ENCODE results near the gene COQ8A. TPM values are rescaled to one million over a fixed set of nuclear protein-coding genes. Genes with fewer than 3 reads are reported as not detected.

The COQ8A gene
- total and polyA plus RNA-seq, 2 experiments from 2014 or later = 22.9 to 26.4 TPM

DNA sequence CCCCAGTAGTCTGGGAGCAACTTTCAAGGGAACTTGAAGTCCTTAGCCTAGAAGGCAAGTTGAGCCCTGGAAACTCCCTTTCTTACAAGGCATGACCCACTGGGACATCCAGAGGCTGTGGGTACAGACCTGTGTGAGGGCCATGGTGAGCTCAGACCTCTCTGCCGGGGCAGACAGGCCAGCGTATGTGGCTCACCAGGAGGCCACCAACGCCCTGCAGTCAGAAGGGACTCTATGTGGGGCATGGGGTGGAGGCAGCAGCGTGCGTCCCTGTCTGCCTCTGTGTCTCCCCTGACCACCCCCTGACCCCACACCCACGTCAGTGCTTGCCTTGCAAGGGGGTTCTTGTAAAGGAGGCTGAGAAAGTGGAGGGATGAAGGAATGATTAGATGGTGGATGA is 10.8 kb downstream of the COQ8A start:
- Histone ChIP-seq H3K4me2 (no peak overlapping the region), H3K79me2 (peaks cover 75% of the 10 kb centered on the region), H2AFZ (no peak overlapping the region), H3K27ac (no peak overlapping the region), H3K27me3 (no peaks in the 10 kb centered on the region), H3K4me1 (ENCODE audit: insufficient read depth) (peaks cover 4% of the 10 kb centered on the region), H3K9me3 (ENCODE audit: low read depth) (no peaks in the 10 kb centered on the region), H3K9me2 (replicated peaks; ENCODE audit: insufficient read depth) (no peaks in the 10 kb centered on the region), H3K36me3 (replicated peaks; ENCODE audit: insufficient read depth, low read depth) (no peaks in the 10 kb centered on the region), H3K4me3 (no peak overlapping the region), H4K20me1 (ENCODE audit: insufficient read depth, poor library complexity, severe bottlenecking) (no peaks in the 10 kb centered on the region)
- WGBS (ENCODE audit: low lambda C conversion rate, missing lambda C conversion rate) = 70% methylated on average over 5 of the region's 6 CpGs
- DNase-seq (ENCODE audit: low spot score) = no peak
- TF ChIP-seq EZH2phosphoT487 (IDR thresholded peaks at IDR 0.05; ENCODE audit: low read depth, severe bottlenecking, unreplicated experiment) (no peak), EZH2 (IDR thresholded peaks at IDR 0.05; ENCODE audit: borderline replicate concordance) (no peak)
- TF ChIP-seq, protein P1, sequence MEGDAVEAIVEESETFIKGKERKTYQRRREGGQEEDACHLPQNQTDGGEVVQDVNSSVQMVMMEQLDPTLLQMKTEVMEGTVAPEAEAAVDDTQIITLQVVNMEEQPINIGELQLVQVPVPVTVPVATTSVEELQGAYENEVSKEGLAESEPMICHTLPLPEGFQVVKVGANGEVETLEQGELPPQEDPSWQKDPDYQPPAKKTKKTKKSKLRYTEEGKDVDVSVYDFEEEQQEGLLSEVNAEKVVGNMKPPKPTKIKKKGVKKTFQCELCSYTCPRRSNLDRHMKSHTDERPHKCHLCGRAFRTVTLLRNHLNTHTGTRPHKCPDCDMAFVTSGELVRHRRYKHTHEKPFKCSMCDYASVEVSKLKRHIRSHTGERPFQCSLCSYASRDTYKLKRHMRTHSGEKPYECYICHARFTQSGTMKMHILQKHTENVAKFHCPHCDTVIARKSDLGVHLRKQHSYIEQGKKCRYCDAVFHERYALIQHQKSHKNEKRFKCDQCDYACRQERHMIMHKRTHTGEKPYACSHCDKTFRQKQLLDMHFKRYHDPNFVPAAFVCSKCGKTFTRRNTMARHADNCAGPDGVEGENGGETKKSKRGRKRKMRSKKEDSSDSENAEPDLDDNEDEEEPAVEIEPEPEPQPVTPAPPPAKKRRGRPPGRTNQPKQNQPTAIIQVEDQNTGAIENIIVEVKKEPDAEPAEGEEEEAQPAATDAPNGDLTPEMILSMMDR (IDR thresholded peaks at IDR 0.05; ENCODE audit: poor library complexity) = no peak

GRCh38 chr1:226951286-226952117 is 11.4 kb downstream of the COQ8A start:
- Histone ChIP-seq H3K4me2 (no peak overlapping the region), H3K9me3 (ENCODE audit: low read depth) (no peaks in the 10 kb centered on the region), H3K4me3 (no peak overlapping the region), H4K20me1 (ENCODE audit: insufficient read depth, poor library complexity, severe bottlenecking) (no peaks in the 10 kb centered on the region), H3K9me2 (replicated peaks; ENCODE audit: insufficient read depth) (no peaks in the 10 kb centered on the region), H2AFZ (no peak overlapping the region), H3K4me1 (ENCODE audit: insufficient read depth) (no peaks in the 10 kb centered on the region), H3K27ac (no peak overlapping the region), H3K79me2 (peaks cover 71% of the 10 kb centered on the region), H3K36me3 (replicated peaks; ENCODE audit: insufficient read depth, low read depth) (no peaks in the 10 kb centered on the region), H3K27me3 (no peaks in the 10 kb centered on the region)
- WGBS (ENCODE audit: low lambda C conversion rate, missing lambda C conversion rate) = 94% methylated on average over 12 of the region's 12 CpGs
- no peak for DNase-seq (ENCODE audit: low spot score)
- TF ChIP-seq, protein P1 (IDR thresholded peaks at IDR 0.05; ENCODE audit: poor library complexity) = no peak
- TF ChIP-seq EZH2 (IDR thresholded peaks at IDR 0.05; ENCODE audit: borderline replicate concordance) = no peak
- TF ChIP-seq EZH2phosphoT487 (IDR thresholded peaks at IDR 0.05; ENCODE audit: low read depth, severe bottlenecking, unreplicated experiment) = no peak

- Histone ChIP-seq H3K4me1 (ENCODE audit: insufficient read depth) (no peaks in the 10 kb centered on the region), H3K79me2 (peaks cover 67% of the 10 kb centered on the region), H3K4me3 (no peak overlapping the region), H2AFZ (no peak overlapping the region), H3K9me2 (replicated peaks; ENCODE audit: insufficient read depth) (no peaks in the 10 kb centered on the region), H3K27me3 (no peaks in the 10 kb centered on the region), H4K20me1 (ENCODE audit: insufficient read depth, poor library complexity, severe bottlenecking) (no peaks in the 10 kb centered on the region), H3K36me3 (replicated peaks; ENCODE audit: insufficient read depth, low read depth) (no peaks in the 10 kb centered on the region), H3K27ac (no peak overlapping the region), H3K4me2 (no peak overlapping the region), H3K9me3 (ENCODE audit: low read depth) (no peaks in the 10 kb centered on the region)
- DNase-seq (ENCODE audit: low spot score) = no peak
- TF ChIP-seq EZH2 (IDR thresholded peaks at IDR 0.05; ENCODE audit: borderline replicate concordance) (no peak), EZH2phosphoT487 (IDR thresholded peaks at IDR 0.05; ENCODE audit: low read depth, severe bottlenecking, unreplicated experiment) (no peak)
- TF ChIP-seq, protein P1 (IDR thresholded peaks at IDR 0.05; ENCODE audit: poor library complexity) = no peak
- 90% methylated on average over 3 of the region's 3 CpGs for WGBS (ENCODE audit: low lambda C conversion rate, missing lambda C conversion rate)
These were observed 12.0 kb downstream of the COQ8A start for GRCh38 chr1:226952118-226952441.

Measured in hepatocyte (in vitro differentiated cells).